HG03103 (cell line): ENCODE results near the gene TNPO1.
A peak's percentile ranks its signal among the peaks of the same experiment; 100 is the strongest.
"Not testable (repeated sequence)": the region's sequence is repeated elsewhere in the genome, so short reads cannot be mapped to it uniquely, and the experiment has no call there.

Source experiments
- ATAC-seq: cut with Tn5 transposase; IDR thresholded peaks from one replicate; pipeline ENCODE4 v1.9.1; 2021; ENCODE audit warnings: low read depth; ENCODE audit not compliant: unreplicated experiment

The TNPO1 gene

DNA sequence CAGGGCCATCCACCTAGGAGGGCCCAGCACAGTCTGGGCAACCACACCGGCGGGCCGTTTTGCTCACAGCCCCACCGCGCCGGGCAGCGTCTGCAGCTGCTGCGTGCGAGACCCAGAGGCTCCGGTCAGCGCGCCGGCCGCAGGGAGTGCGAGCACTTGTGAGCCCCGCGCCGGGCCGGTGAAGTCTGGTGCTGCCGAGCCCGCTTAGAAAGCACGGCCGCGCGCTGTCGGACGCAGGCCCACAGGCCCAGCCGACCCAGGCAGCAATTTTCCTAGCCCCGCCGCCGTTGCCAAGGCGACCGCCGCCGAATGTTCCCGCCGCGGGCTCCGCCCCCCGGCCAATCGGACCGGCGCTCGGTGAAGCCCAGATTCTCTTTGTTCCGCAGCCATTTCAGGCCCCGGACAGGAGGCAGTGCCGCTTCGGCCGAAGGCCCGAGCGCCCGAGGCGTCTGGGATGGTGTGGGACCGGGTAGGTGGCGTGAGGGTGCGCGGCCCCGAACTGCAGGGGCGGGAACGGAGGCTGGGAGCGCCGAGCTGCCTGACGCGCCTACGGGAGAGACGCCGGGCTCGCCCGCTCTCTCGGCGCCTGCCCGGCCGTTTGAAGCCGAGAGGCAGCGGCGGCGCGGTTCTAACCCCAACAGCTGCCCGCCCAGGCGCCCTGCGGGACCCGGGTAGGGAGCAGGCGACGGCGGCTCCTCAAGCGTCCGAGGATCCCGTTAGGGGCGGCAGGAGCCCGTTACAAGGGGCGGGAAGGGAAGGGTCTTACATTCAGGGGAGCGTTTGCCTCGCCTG lies at the start of gene TNPO1:
Gene TNPO1, plus strand, starts transcription at position 378 of the 792 bp plus-strand sequence. Its CDS starts 77 bp downstream, at position 455.
- peak; percentile 66 for ATAC-seq

DNA sequence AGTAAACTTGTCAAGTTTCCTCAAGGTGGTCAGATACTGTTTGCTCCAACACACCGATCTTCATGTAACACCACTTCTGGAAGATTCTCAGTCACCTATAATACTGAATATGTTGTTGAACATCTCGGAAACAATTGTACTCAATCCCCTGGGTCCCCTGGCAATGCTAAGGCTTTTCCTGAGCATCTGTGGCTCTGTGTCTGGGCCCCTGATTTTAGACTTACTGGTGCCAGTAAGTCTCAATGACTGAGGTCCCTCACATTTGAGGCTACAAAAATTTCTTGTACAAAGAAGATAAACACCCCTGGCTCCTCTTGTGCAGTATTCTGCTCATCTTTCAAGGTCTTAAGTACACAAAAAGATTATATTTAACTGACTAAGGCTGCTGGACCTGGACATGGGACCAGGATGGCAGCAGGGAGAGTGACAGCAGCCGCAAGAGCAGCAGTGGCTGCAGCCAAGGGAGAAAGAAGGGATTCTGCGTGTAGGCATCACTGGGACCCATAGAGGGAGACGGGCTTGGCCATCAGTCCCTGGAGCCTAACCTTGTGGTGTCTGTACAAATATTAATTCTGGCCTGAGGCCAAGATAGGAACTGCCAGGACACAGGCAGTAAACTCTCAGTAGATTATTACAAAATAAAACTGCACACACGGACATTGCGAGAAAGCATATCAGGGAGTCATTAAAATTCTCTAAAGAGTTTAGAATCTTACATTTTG lies 49.0 kb upstream of the TNPO1 start:
- ATAC-seq, result no peak

DNA sequence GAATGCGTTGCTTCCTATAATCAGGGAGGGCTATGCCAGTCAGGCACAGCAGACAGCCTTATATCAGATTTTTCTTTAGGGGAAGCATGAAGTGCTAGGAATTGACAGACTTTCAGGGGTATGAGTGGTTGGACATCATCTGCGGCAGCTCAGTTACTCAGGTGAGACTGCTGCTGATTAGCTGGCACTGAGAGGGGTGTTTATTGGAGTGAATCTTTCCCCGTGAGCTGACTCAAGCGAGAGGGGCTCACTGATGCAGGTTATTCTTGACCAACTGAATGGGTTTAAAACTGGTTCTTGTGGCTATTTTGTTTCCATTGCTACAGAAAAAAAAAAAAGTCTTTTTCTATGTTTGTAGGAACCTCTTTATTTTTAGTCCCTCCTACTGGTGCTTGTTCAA lies 46.2 kb upstream of the TNPO1 start:
- ATAC-seq, result no peak

DNA sequence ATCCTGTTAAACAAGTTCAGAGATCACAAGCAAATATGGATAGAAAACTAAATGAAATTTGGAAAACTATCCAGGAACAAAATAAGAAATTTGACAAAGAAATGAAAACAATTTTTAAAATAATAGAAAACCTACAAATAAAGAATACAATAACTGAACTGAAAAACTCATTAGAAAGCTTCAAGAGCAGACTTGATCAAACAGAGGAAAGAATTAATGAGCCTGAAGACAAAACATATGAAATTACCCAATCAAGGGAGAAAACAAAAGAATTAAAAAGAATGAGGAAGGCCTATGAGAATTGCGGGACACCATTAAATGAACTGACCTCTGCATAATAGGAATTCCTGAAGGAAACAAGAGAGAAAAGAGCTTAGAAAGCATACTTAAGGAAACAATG lies 39.8 kb upstream of the TNPO1 start:
- ATAC-seq, result no peak

DNA sequence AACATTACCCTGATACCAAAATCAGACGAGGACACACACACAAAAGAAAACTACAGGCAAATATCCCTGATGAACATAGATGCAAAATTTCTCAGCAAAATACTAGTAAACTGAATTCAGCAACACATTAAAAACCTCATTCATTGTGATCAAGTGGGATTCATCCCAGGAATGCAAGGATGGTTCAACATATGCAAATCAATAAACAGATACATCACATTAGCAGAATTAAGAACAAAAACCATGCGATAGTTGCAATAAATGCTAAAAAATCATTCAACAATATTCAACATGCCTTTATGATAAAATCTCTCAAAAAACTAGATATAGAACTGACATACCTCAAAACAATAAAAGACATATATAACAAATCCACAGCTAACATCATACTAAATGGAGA lies 36.9 kb upstream of the TNPO1 start:
- ATAC-seq, result no peak

DNA sequence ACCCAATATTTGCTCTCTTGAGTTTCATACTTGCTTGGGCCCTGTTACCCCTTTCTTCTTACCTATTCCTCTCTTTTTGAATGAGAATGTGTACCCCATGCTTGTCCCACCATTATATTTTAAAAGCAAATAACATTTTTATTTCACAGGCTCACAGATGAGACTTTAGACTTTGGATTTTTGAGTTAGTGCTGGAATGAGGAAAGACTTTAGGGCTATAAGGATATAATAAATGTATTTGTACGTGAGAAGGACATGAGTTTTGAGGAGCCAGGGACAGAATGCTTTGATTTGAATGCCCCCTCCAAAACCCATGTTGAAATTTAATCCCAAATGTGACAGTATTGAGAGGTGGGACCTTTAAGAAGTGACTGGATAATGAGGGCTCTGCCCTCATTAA lies 33.1 kb upstream of the TNPO1 start:
- ATAC-seq, result no peak

DNA sequence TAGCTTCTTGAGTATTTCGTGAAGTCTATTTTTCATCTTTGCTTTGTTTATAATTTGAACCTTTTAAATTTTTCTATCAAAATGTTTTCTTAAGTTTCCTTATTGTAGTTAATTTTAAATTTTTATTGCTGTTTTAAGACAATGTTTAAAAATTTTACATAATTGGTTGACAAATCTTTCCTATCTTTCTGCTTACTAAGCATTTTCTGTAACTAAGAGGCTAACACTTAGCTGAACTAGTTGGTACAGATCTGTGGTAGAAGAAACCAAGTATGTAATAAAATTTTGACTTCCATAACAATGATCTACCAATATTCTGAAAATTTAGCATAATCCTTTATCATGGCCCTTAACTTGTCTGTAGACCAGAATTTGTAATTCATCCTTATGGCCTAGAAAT lies 32.3 kb upstream of the TNPO1 start:
- no peak for ATAC-seq

DNA sequence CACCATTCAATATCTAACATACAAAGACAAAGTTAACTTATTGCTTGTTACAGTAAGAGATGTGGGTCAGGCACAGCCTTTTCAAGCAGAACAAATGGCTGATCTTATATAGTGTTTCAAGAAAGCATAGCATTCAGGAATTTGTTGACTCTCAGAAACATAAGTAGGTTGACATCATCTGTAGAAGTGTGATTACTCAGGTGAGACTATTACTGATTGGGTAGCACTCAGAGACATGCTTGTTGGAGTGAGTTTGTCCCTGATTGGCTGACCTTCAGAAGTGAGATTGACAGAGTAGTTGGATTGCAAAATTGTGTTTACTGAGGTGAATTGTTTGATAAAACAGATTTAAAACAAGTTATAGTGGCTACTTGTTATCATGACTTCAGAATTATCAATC lies 30.7 kb upstream of the TNPO1 start:
- ATAC-seq, result no peak

DNA sequence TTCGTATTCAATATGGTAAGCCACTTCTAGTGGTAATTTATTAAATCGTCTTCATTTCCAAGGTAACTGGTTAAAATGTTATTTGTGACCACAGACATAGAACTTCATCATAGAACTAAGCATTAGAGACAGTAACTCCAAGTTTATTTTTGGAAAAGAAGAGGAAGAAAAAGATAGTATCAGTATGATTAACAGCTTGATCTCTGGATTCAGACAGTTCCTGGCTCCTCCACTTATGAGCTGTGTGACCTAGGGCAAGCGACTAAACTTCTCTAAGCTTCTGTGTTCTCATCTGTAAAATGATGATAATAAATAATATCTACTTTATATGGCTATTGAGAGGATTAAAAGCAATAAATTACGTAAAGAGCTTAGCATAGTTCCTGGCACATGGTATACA lies 29.8 kb upstream of the TNPO1 start:
- no peak for ATAC-seq

DNA sequence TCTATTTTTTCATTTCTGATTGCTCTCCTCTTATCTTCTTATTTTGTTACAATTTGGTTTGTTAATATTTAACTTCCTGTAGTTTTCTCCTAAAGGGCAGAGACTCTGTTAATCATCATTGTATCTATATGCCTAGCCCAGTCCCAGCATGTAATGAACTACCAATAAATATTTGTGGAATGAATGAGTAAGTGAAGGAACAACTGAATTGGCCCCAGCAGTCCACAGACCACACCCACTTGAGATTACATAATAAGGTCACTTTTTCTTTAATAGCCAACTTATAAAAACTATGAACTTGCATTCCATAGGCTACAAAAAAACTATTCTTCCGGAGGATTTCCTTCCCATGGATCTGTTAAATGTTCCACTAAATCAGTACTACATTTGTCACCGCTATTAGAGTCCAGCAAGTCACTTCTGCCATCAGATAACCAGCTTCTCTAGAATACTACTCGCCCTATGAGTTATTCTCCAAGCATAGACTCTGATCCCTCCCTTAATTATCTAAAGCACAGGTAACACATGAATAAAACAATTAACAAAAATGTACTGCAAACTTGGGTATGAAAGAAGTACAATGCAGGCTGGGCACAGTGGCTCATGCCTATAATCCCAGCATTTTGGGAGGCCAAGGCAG lies 27.5 kb upstream of the TNPO1 start:
- ATAC-seq, result no peak

DNA sequence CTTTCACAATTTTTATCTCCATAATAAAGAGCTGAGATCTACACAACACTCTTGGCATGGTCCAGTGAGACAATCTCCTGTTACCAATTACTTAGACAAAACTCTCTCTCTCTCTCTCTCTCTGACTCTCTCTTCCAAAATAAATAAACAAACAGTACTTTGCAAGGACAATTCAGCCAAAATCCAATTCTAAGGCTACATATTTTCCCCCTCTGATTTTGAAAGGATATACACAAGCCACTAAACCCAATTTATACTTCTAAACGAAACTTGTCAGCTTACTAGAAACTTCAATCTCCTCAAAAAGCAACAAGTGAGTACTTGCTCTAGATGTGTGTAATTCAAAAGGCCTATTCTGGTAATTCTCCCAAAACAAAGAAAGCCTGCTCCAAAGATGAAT lies 26.3 kb upstream of the TNPO1 start:
- no peak for ATAC-seq

DNA sequence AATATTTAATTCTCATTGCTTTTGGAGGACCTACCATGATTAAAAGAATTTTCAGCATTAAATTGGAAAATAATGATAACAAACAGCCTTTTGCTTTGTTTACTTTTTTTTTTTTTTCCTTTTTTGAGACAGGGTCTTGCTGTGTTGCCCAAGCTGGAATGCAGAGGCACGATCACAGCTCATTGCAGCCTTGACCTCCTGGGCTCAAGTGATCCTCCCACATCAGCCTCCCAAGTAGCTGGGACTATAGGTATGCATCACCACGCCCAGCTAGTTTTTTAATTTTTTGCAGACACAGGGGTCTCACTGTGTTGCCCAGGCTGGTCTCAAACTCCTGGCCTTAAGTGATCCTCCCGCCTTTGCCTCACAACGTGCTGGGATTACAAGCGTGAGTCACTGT lies 23.8 kb upstream of the TNPO1 start:
- ATAC-seq, result not testable (repeated sequence)

DNA sequence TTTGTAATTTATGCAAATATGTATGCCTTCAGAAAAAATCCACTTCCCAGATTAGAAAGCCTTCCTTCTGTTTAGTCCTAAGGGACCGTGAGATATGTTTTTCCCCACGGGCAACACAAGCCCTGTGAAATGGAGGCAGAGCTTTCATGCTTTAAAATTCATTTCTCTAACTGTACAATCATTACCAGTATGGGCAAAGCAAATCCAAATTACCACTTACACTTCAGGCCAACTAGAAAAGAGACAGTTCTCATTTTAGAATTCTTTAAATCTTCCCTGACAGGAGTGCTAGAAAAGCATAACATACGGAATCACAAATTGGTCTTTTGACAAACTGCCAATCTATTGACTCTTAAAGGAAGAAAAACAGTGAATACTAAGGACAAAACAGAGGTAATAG lies 20.5 kb upstream of the TNPO1 start:
- no peak for ATAC-seq

DNA sequence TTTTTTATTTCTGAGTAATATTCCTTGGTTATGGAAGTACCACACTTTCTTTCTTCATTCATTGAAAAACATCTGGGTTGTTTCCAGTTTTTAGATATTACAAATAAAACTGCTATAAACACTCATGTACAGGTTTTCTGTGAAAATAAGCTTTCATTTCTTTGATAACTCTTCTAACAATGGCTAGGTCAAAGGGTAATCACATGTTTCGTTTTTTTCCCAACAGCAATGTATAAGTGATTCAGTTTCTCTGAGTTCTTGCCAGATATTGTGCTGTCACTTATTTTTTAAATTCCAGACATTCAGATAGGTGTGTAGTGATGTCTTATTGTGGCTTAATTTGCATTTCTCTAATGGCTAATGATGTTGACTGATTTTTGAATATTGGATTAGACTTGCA lies 16.7 kb upstream of the TNPO1 start:
- no peak for ATAC-seq

DNA sequence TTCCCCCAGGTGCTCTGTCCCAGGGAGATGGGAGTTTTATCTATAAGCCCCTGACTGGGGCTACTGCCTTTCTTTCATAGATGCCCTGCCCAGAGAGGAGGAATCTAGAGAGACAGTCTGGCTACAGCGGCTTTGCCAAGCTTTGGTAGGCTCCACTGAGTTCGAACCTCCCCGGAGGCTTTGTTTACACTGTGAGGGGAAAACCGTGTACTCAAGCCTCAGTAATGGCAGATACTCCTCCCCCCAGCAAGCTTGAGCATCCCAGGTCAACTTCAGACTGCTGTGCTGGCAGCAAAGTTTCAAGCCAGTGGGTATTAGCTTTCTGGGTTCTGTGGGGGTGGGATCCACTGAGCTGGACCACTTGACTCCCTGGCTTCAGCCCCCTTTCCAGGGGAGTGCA lies 7.8 kb upstream of the TNPO1 start:
- not testable (repeated sequence) for ATAC-seq

DNA sequence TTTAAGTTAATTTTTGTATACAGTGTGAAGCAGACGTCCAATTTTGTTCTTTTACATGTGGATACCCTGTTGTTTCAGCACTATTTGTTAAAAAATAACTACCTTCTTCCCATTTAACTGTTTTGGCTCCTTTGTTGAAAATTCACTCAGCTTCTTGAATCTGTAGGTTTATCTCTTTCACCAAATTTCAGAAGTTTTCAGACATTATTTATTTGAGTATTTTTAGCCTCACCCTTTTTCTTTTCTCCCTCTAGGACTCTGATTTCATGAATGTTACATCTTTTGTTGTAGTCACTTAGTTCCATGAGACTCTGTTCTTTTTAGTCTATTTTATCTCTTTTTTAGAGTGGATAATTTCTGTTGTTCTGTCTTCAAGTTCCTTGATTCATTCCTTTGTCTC lies 4.6 kb upstream of the TNPO1 start:
- no peak for ATAC-seq

DNA sequence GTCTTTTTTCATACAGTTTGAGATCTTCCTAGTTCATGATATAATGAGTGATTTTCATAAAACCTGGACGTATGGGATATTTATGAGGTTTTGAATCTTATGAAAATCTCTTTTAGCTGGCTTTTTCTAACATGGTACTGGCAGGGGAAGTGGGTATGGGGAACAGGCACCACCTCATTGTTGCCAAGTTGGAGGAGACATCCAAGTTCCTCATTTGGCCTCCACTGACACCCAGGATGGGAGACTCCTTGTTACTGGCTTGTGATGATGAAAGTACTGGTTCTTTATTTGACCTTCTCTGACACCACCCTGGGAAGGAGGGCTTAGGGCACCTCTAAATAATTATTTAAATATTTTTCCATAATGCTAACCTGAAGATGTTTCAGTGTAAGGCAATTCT lies 4.0 kb upstream of the TNPO1 start:
- no peak for ATAC-seq

DNA sequence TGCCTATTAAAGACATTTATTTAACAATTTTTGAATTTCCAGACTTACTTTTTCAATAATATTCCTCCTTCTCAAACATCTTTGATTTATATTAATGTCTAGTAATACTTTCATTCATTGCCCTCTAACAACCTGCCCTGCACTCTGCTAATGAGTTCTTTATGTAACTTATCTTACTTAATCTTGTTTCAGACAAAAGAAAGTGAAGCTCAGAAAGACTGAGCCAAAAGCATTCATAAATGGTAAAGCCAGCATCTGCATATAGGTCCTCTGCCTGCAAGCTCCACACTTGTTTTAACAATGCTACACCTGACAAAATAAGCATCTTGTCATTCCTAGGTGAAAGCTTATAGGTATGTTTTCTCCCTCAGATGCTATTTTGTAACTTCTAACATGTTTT lies 2.4 kb upstream of the TNPO1 start:
- ATAC-seq, result no peak

DNA sequence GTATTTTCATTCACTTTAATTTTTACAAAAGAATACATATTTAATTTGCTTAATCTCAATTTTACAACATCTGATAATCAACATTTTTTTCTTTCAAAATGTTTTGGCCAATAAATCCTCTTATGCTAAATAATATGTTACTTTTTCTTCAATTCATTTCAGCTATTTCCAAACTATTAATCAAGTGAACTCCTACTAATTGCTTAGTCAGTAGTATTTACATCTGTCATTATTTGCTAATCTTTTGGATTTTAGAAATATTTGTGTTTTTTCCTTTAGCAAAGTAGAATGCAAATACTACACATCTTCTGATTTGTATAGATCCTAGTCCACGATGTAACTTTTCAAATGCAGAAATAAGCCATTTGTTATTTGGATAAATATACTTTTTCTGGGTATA lies 1.6 kb upstream of the TNPO1 start:
- no peak for ATAC-seq

DNA sequence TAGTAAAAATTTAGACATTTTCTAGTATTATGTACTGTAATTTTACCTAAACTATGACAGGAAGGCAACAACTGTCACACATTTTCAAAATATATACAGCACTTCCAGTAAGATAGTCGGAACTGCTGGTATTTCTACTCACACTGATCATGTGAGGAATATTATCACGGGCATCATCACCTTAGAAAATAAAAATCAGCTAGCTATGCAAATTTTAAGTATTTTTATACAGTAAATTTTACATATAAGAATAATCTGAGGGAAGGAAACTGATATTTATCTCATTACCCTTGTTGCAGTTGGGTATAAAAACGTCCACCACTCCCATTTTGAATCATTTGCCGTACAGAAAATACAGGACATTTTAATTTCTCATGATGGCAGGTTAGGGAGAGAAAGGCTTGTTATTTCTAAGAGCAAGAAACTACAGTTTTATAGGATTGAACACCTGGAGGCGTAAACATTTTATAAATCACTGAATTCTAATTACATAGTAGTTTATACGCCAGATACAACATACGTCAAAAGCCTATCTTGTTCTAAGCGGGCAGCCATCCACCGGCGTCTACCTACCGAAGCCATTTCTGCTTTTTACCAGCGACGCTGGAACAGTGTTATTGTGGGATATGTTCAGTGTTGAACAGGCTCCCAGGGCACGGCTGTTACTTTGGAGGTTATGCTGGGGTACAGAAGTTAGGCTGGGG lies 729 bp upstream of the TNPO1 start:
- peak; percentile 15 for ATAC-seq

DNA sequence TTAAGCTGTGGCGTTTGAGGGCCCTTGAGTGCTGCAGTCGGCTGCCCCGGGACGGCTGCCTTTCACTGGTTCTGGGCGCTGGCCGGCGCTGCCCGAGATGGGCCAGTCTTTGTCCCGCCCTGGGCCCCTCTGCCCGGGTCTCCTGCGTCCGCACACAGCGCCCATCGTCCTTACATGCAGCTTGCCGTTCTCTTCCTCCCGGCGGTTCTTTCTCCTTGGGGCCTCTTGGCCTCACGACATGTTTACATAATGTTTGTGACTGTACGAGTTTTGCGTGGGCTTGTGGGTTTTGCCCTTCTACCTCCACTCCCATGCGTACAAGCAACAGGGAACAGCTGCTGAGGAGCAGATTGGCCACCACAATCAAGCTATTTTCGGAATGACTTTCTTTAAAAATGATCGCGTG lies 618 bp downstream of the TNPO1 start:
- peak; percentile 28 for ATAC-seq
